Measurements from ENCODE around the gene DEFB131B. TPM values are rescaled to one million over a fixed set of nuclear protein-coding genes. Genes with fewer than 3 reads are reported as not detected.
"Not testable (repeated sequence)": the region's sequence is repeated elsewhere in the genome, so short reads cannot be mapped to it uniquely, and the experiment has no call there.

Gene DEFB131B
- not detected for polyA plus RNA-seq (2013, experiment 1 of 2)
- not detected for polyA plus RNA-seq (2013, experiment 2 of 2)

GRCh38 chr11:71878059-71878458 is at the start of gene DEFB131B:
DEFB131B (plus strand) TSS chr11:71878453; CDS start chr11:71878453, 0 bp downstream.
- not testable (repeated sequence) for H3K23ac ChIP-seq (ENCODE audit: low read length); H2BK120ac ChIP-seq (ENCODE audit: low read depth, low read length); H3K4me3 ChIP-seq (ENCODE audit: low read length); H3K36me3 ChIP-seq (ENCODE audit: control insufficient read depth, insufficient read depth, low read length); H2BK5ac ChIP-seq (ENCODE audit: low read length); H3K18ac ChIP-seq (ENCODE audit: low read length); H4K8ac ChIP-seq (ENCODE audit: low read depth, low read length); H3K4ac ChIP-seq (ENCODE audit: low read depth, low read length); H3K4me1 ChIP-seq (ENCODE audit: control insufficient read depth, low read depth, low read length); H3K27me3 ChIP-seq (ENCODE audit: insufficient read depth, low read length, poor library complexity); H3K79me1 ChIP-seq (ENCODE audit: low read length); H2BK15ac ChIP-seq (replicated peaks; ENCODE audit: low read depth); DNase-seq; H3K4me2 ChIP-seq (ENCODE audit: low read length); H4K5ac ChIP-seq (ENCODE audit: low read length); H3K27ac ChIP-seq (ENCODE audit: low read depth, low read length); H2AK5ac ChIP-seq (ENCODE audit: low read length); H3K56ac ChIP-seq (ENCODE audit: low read length); H3K79me2 ChIP-seq (ENCODE audit: control insufficient read depth, insufficient read depth, low read length); H3K9ac ChIP-seq (ENCODE audit: low read length)
- no CpG with 5 or more reads among the region's 1 CpG for WGBS (ENCODE audit: extremely low coverage, insufficient coverage, low lambda C conversion rate)

GRCh38 chr11:71829247-71829646 is 49.0 kb upstream of the DEFB131B start:
- H3K27me3 ChIP-seq (ENCODE audit: insufficient read depth, low read length, poor library complexity); H3K4me3 ChIP-seq (ENCODE audit: low read length); H3K56ac ChIP-seq (ENCODE audit: low read length); H3K4me2 ChIP-seq (ENCODE audit: low read length); H3K18ac ChIP-seq (ENCODE audit: low read length); H2BK15ac ChIP-seq (replicated peaks; ENCODE audit: low read depth); H4K8ac ChIP-seq (ENCODE audit: low read depth, low read length); H2BK5ac ChIP-seq (ENCODE audit: low read length); H3K36me3 ChIP-seq (ENCODE audit: control insufficient read depth, insufficient read depth, low read length); H3K4me1 ChIP-seq (ENCODE audit: control insufficient read depth, low read depth, low read length); H2AK5ac ChIP-seq (ENCODE audit: low read length); DNase-seq; H4K5ac ChIP-seq (ENCODE audit: low read length); H3K27ac ChIP-seq (ENCODE audit: low read depth, low read length); H3K79me2 ChIP-seq (ENCODE audit: control insufficient read depth, insufficient read depth, low read length); H3K79me1 ChIP-seq (ENCODE audit: low read length); H3K23ac ChIP-seq (ENCODE audit: low read length); H3K4ac ChIP-seq (ENCODE audit: low read depth, low read length); H3K9ac ChIP-seq (ENCODE audit: low read length); H2BK120ac ChIP-seq (ENCODE audit: low read depth, low read length): not testable (repeated sequence)
- no CpG with 5 or more reads among the region's 3 CpGs for WGBS (ENCODE audit: extremely low coverage, insufficient coverage, low lambda C conversion rate)

- not testable (repeated sequence) for H2BK15ac ChIP-seq (replicated peaks; ENCODE audit: low read depth); H4K8ac ChIP-seq (ENCODE audit: low read depth, low read length); H3K4me1 ChIP-seq (ENCODE audit: control insufficient read depth, low read depth, low read length); H3K27ac ChIP-seq (ENCODE audit: low read depth, low read length); H3K36me3 ChIP-seq (ENCODE audit: control insufficient read depth, insufficient read depth, low read length); DNase-seq; H3K56ac ChIP-seq (ENCODE audit: low read length); H3K4ac ChIP-seq (ENCODE audit: low read depth, low read length); H3K79me1 ChIP-seq (ENCODE audit: low read length); H3K4me3 ChIP-seq (ENCODE audit: low read length); H3K9ac ChIP-seq (ENCODE audit: low read length); H3K79me2 ChIP-seq (ENCODE audit: control insufficient read depth, insufficient read depth, low read length); H3K27me3 ChIP-seq (ENCODE audit: insufficient read depth, low read length, poor library complexity); H3K23ac ChIP-seq (ENCODE audit: low read length); H3K18ac ChIP-seq (ENCODE audit: low read length); H2AK5ac ChIP-seq (ENCODE audit: low read length); H2BK120ac ChIP-seq (ENCODE audit: low read depth, low read length); H4K5ac ChIP-seq (ENCODE audit: low read length); H2BK5ac ChIP-seq (ENCODE audit: low read length); H3K4me2 ChIP-seq (ENCODE audit: low read length)
- no CpG with 5 or more reads among the region's 3 CpGs for WGBS (ENCODE audit: extremely low coverage, insufficient coverage, low lambda C conversion rate)
Measured at GRCh38 chr11:71829686-71830085, 48.6 kb upstream of the DEFB131B start.

DNA sequence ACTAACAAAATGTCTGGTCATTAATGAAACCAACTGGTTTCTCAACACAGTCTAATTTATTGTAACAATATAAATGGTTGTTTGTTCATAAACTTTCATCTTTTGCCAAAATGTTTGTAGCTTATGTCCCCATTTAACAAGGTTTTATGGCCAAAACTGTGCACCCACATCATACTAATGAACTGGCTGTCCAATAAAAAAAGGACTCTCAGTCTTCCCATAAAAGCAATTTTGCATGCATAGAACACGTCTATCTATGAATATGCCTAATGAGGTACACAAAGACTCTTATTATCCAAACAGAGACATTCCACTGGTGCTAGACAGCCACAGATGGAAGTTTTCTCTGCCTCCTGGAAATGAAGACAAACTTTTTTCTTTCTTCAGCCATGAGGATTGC is 45.4 kb upstream of the DEFB131B start, which contains the start of gene DEFB108B:
TSS of gene DEFB108B (plus strand) at position 390 of the 400 bp plus-strand sequence. CDS start at position 390, 0 bp downstream.
- not testable (repeated sequence) for H3K79me1 ChIP-seq (ENCODE audit: low read length); H2AK5ac ChIP-seq (ENCODE audit: low read length)

DNA sequence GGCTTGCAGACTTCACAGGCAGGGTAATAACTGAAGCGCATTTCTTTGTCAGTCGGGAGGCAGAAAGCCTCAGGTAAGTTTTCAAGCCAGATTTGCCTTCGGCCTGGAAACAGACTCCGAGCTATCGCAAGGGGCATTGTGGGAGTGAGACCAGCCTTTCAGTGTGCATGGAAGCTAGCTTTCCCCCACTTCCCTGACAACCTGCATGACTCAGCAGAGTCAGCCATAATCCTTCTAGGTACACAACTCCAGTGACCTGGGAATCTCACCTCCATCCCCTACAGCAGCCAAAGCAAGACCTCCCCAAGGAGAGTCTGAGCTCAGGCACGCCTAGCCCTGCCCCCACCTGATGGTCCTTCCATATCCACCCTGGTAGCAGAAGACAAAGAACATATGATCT is 35.5 kb upstream of the DEFB131B start:
- H2BK15ac ChIP-seq (replicated peaks; ENCODE audit: low read depth); H3K36me3 ChIP-seq (ENCODE audit: control insufficient read depth, insufficient read depth, low read length); H3K4me3 ChIP-seq (ENCODE audit: low read length); H3K79me1 ChIP-seq (ENCODE audit: low read length); H3K4me2 ChIP-seq (ENCODE audit: low read length); H4K8ac ChIP-seq (ENCODE audit: low read depth, low read length); H2BK5ac ChIP-seq (ENCODE audit: low read length); H3K4ac ChIP-seq (ENCODE audit: low read depth, low read length); H3K4me1 ChIP-seq (ENCODE audit: control insufficient read depth, low read depth, low read length); H3K9ac ChIP-seq (ENCODE audit: low read length); H4K5ac ChIP-seq (ENCODE audit: low read length); H2BK120ac ChIP-seq (ENCODE audit: low read depth, low read length); H3K27me3 ChIP-seq (ENCODE audit: insufficient read depth, low read length, poor library complexity); H3K23ac ChIP-seq (ENCODE audit: low read length); H3K79me2 ChIP-seq (ENCODE audit: control insufficient read depth, insufficient read depth, low read length); H2AK5ac ChIP-seq (ENCODE audit: low read length): not testable (repeated sequence)
- Histone ChIP-seq H3K27ac (ENCODE audit: low read depth, low read length) (peak overlapping the region; percentile 36), H3K56ac (ENCODE audit: low read length) (peak overlapping the region; percentile 25), H3K18ac (ENCODE audit: low read length) (peak overlapping the region; percentile 25)
- peak; percentile 31 for DNase-seq
- no CpG with 5 or more reads among the region's 6 CpGs for WGBS (ENCODE audit: extremely low coverage, insufficient coverage, low lambda C conversion rate)

More for the DNA sequence above, 45.4 kb upstream of the DEFB131B start, which contains the start of gene DEFB108B:
- H2BK15ac ChIP-seq (replicated peaks; ENCODE audit: low read depth); H3K18ac ChIP-seq (ENCODE audit: low read length); H3K79me2 ChIP-seq (ENCODE audit: control insufficient read depth, insufficient read depth, low read length); H3K9ac ChIP-seq (ENCODE audit: low read length); H4K5ac ChIP-seq (ENCODE audit: low read length); H3K4me2 ChIP-seq (ENCODE audit: low read length); H3K36me3 ChIP-seq (ENCODE audit: control insufficient read depth, insufficient read depth, low read length); H3K4me1 ChIP-seq (ENCODE audit: control insufficient read depth, low read depth, low read length); H3K4ac ChIP-seq (ENCODE audit: low read depth, low read length); DNase-seq; H3K56ac ChIP-seq (ENCODE audit: low read length); H3K23ac ChIP-seq (ENCODE audit: low read length); H2BK120ac ChIP-seq (ENCODE audit: low read depth, low read length); H3K27me3 ChIP-seq (ENCODE audit: insufficient read depth, low read length, poor library complexity); H2BK5ac ChIP-seq (ENCODE audit: low read length); H3K4me3 ChIP-seq (ENCODE audit: low read length); H3K27ac ChIP-seq (ENCODE audit: low read depth, low read length); H4K8ac ChIP-seq (ENCODE audit: low read depth, low read length): not testable (repeated sequence)
- no CpG with 5 or more reads among the region's 1 CpG for WGBS (ENCODE audit: extremely low coverage, insufficient coverage, low lambda C conversion rate)

DNA sequence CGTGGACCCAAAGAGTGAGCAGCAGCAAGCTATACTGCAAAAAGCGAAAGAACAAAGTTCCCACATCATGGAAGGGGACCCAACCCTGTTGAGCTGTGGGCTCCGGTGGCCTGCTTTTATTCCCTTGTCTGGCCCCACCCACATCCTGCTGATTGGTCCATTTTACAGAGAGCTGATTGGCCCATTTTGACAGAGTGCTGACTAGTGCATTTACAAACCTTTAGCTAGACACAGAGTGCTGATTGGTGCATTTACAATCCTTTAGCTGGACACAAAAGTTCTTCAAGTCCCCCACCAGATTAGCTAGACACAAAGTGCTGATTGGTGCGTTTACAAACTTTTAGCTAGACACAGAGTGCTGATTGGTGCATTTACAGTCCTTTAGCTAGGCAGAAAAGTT is 34.9 kb upstream of the DEFB131B start:
- H3K4me3 ChIP-seq (ENCODE audit: low read length); H3K79me1 ChIP-seq (ENCODE audit: low read length); H4K5ac ChIP-seq (ENCODE audit: low read length); H4K8ac ChIP-seq (ENCODE audit: low read depth, low read length); H3K56ac ChIP-seq (ENCODE audit: low read length); H3K23ac ChIP-seq (ENCODE audit: low read length); H3K9ac ChIP-seq (ENCODE audit: low read length); H3K4me2 ChIP-seq (ENCODE audit: low read length); H3K36me3 ChIP-seq (ENCODE audit: control insufficient read depth, insufficient read depth, low read length); H3K27me3 ChIP-seq (ENCODE audit: insufficient read depth, low read length, poor library complexity); H2AK5ac ChIP-seq (ENCODE audit: low read length); H3K4me1 ChIP-seq (ENCODE audit: control insufficient read depth, low read depth, low read length); DNase-seq; H2BK15ac ChIP-seq (replicated peaks; ENCODE audit: low read depth); H3K79me2 ChIP-seq (ENCODE audit: control insufficient read depth, insufficient read depth, low read length); H3K27ac ChIP-seq (ENCODE audit: low read depth, low read length); H2BK5ac ChIP-seq (ENCODE audit: low read length); H2BK120ac ChIP-seq (ENCODE audit: low read depth, low read length); H3K18ac ChIP-seq (ENCODE audit: low read length); H3K4ac ChIP-seq (ENCODE audit: low read depth, low read length): not testable (repeated sequence)
- WGBS (ENCODE audit: extremely low coverage, insufficient coverage, low lambda C conversion rate), result no CpG with 5 or more reads among the region's 4 CpGs

Measured in mesendoderm (in vitro differentiated cells).